GM23338 (cell line): ENCODE data around the gene GNAO1.

Experiments
- CREB1 ChIP-seq: fragments of 250-450 bp; sonication (Bioruptor Pico); IDR thresholded peaks from 2 replicates; pipeline ENCODE4 v1.5.0; 2020; ENCODE audit warnings: low read depth, mild to moderate bottlenecking, moderate library complexity
- EZH2 ChIP-seq: fragments of 200-600 bp; sonication (generic); IDR thresholded peaks from one replicate; pipeline ENCODE4 v1.8.0; 2017; ENCODE audit warnings: antibody characterized with exemption, mild to moderate bottlenecking, low read depth; ENCODE audit not compliant: unreplicated experiment
- EZH2phosphoT487 ChIP-seq: fragments of 200-600 bp; sonication (generic); IDR thresholded peaks from one replicate; pipeline ENCODE4 v1.8.1; 2018; ENCODE audit warnings: antibody characterized with exemption; ENCODE audit not compliant: unreplicated experiment
- JUNB ChIP-seq: IDR thresholded peaks from one replicate; pipeline ENCODE4 v1.6.1; 2016; ENCODE audit warnings: antibody characterized with exemption; ENCODE audit not compliant: unreplicated experiment
- POLR2AphosphoS5 ChIP-seq: IDR thresholded peaks from 2 replicates; pipeline ENCODE4 v1.6.1; 2016; ENCODE audit warnings: antibody characterized with exemption, low read depth
- STAT1 ChIP-seq: IDR thresholded peaks from one replicate; pipeline ENCODE4 v1.6.1; 2016; ENCODE audit warnings: antibody characterized with exemption; ENCODE audit not compliant: unreplicated experiment
- ZNF114 ChIP-seq: fragments of 250-450 bp; sonication (Bioruptor Pico); IDR thresholded peaks from 2 replicates; pipeline ENCODE4 v1.5.0; 2020; ENCODE audit warnings: mild to moderate bottlenecking, moderate library complexity
- ZNF331 ChIP-seq: fragments of 250-450 bp; sonication (Bioruptor Pico); IDR thresholded peaks from 2 replicates; pipeline ENCODE4 v1.5.0; 2020; ENCODE audit warnings: low read depth, mild to moderate bottlenecking, moderate library complexity
- TF ChIP-seq, protein P1 (sequence below): IDR thresholded peaks from one replicate; pipeline ENCODE4 v1.6.1; 2018; ENCODE audit warnings: antibody characterized with exemption; ENCODE audit not compliant: unreplicated experiment
- TF ChIP-seq, protein P2 (sequence below), 2 experiments: fragments of 200-600 bp in 1 of 2; sonication (generic) in 1 of 2; conservative IDR thresholded peaks; 2 replicates each; pipeline versions ENCODE4 v1.5.1 to v1.6.1; 2016 to 2017; ENCODE audit warnings: antibody characterized with exemption in 2 of 2, low read depth in 2 of 2, mild to moderate bottlenecking in 2 of 2, moderate library complexity in 1 of 2

DNA sequence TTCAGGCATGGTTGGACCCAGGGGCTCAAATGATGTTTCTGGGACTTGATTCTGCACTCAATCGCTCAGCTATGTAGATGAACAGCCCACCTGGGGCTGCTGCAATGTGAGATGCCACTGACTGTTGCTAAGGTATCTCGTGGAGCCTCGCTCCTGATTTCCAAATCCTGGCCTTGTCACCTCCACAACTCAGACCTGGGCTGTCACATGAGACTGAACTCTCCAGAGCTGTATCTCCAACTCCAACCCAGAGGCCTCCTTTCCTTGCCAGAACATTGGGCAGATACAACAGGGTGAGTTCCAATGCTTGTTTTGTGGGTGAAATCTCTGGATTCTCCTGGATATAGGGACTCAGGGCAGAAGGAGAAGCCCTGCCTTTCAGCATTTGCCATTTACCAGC, 79.5 kb downstream of the GNAO1 start:
- TF ChIP-seq, protein P1, sequence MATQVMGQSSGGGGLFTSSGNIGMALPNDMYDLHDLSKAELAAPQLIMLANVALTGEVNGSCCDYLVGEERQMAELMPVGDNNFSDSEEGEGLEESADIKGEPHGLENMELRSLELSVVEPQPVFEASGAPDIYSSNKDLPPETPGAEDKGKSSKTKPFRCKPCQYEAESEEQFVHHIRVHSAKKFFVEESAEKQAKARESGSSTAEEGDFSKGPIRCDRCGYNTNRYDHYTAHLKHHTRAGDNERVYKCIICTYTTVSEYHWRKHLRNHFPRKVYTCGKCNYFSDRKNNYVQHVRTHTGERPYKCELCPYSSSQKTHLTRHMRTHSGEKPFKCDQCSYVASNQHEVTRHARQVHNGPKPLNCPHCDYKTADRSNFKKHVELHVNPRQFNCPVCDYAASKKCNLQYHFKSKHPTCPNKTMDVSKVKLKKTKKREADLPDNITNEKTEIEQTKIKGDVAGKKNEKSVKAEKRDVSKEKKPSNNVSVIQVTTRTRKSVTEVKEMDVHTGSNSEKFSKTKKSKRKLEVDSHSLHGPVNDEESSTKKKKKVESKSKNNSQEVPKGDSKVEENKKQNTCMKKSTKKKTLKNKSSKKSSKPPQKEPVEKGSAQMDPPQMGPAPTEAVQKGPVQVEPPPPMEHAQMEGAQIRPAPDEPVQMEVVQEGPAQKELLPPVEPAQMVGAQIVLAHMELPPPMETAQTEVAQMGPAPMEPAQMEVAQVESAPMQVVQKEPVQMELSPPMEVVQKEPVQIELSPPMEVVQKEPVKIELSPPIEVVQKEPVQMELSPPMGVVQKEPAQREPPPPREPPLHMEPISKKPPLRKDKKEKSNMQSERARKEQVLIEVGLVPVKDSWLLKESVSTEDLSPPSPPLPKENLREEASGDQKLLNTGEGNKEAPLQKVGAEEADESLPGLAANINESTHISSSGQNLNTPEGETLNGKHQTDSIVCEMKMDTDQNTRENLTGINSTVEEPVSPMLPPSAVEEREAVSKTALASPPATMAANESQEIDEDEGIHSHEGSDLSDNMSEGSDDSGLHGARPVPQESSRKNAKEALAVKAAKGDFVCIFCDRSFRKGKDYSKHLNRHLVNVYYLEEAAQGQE: no peak
- TF ChIP-seq, protein P2, sequence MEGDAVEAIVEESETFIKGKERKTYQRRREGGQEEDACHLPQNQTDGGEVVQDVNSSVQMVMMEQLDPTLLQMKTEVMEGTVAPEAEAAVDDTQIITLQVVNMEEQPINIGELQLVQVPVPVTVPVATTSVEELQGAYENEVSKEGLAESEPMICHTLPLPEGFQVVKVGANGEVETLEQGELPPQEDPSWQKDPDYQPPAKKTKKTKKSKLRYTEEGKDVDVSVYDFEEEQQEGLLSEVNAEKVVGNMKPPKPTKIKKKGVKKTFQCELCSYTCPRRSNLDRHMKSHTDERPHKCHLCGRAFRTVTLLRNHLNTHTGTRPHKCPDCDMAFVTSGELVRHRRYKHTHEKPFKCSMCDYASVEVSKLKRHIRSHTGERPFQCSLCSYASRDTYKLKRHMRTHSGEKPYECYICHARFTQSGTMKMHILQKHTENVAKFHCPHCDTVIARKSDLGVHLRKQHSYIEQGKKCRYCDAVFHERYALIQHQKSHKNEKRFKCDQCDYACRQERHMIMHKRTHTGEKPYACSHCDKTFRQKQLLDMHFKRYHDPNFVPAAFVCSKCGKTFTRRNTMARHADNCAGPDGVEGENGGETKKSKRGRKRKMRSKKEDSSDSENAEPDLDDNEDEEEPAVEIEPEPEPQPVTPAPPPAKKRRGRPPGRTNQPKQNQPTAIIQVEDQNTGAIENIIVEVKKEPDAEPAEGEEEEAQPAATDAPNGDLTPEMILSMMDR (conservative IDR thresholded peaks at IDR 0.05; ENCODE audit: low read depth in 2 of 2): no peak
- TF ChIP-seq ZNF114 (CRISPR knock-in tag) (no peak), POLR2AphosphoS5 (no peak), CREB1 (CRISPR knock-in tag) (no peak), EZH2phosphoT487 (no peak), EZH2 (no peak), STAT1 (no peak), ZNF331 (CRISPR knock-in tag) (no peak), JUNB (no peak)
